A549 (cell line): ENCODE measurements around the gene KCNK17. TPM values are rescaled to one million over a fixed set of nuclear protein-coding genes. Genes with fewer than 3 reads are reported as not detected.

Source experiments
- ATAC-seq, 2 experiments: fragments of 200-7000 bp in 1 of 2; fragments of >200 bp in 1 of 2; cut with Nextera tagmentation in 1 of 2; cut with Tn5 transposase in 1 of 2; 3 replicates each; pipeline versions ENCODE4 v1.8.0 to v1.9.1; 2018 to 2020; ENCODE audit warnings: mild to moderate bottlenecking in 1 of 2, moderate library complexity in 1 of 2
- CTCF ChIA-PET: fragments of 300-600 bp; sonication (Branson Sonifier 250); formaldehyde crosslinking; extraction: SDS; loops from one replicate; lab custom pipeline; 2021; ENCODE audit warnings: antibody characterized with exemption, inconsistent platforms; lab: Yijun Ruan, JAX
- POLR2A ChIA-PET: fragments of 350-600 bp; formaldehyde crosslinking; extraction: SDS; loops from one replicate; lab custom pipeline; 2021; ENCODE audit warnings: antibody characterized with exemption, inconsistent platforms; lab: Yijun Ruan, JAX
- DNase-seq, 2 experiments: peaks; one replicate each; pipeline versions ENCODE4 v3.0.0 to v3.0.0-alpha.2; 2011 to 2016; ENCODE audit warnings: low read depth in 1 of 2, low spot score in 1 of 2
- FAIRE-seq: peaks from 2 replicates; lab custom pipeline; 2011; peaks lifted over from hg19 to GRCh38; lab: Jason Lieb, UNC
- H3K27ac ChIP-seq, 2 experiments: fragments of >200 bp; sonication (Bioruptor Twin); formaldehyde crosslinking; 3 replicates each; pipeline ENCODE4 v1.5.1; 2016 to 2017
- H3K4me1 ChIP-seq: fragments of >200 bp; sonication (Bioruptor Twin); formaldehyde crosslinking; 3 replicates; pipeline ENCODE4 v1.6.1; 2016
- H3K4me2 ChIP-seq: fragments of >200 bp; sonication (Bioruptor Twin); formaldehyde crosslinking; 3 replicates; pipeline ENCODE4 v1.6.1; 2016
- H3K4me3 ChIP-seq: fragments of >200 bp; sonication (Bioruptor Twin); formaldehyde crosslinking; 3 replicates; pipeline ENCODE4 v1.5.1; 2016
- H3K9me3 ChIP-seq: fragments of >200 bp; sonication (Bioruptor Twin); formaldehyde crosslinking; 3 replicates; pipeline ENCODE4 v1.6.1; 2016
- CBX8 ChIP-seq: fragments of 200-600 bp; sonication (generic); IDR thresholded peaks from 2 replicates; pipeline ENCODE4 v1.6.1; 2016
- CEBPB ChIP-seq, 2 experiments: fragments of >200 bp in 1 of 2; sonication (Bioruptor Twin) in 1 of 2; formaldehyde crosslinking in 1 of 2; IDR thresholded peaks; 2 replicates each; pipeline ENCODE4 v1.6.1; 2012 to 2016
- CHD2 ChIP-seq: fragments of 150-350 bp; IDR thresholded peaks from 2 replicates; pipeline ENCODE4 v1.6.1; 2014; ENCODE audit warnings: low read length; ENCODE audit not compliant: partially characterized antibody
- CHD4 ChIP-seq: fragments of 200-600 bp; sonication (generic); IDR thresholded peaks from 2 replicates; pipeline ENCODE4 v1.6.1; 2016; ENCODE audit warnings: antibody characterized with exemption, mild to moderate bottlenecking, borderline replicate concordance
- EHF ChIP-seq: fragments of 250-450 bp; sonication (Bioruptor Pico); IDR thresholded peaks from 2 replicates; pipeline ENCODE4 v1.5.0; 2020; ENCODE audit warnings: mild to moderate bottlenecking
- EP300 ChIP-seq, 2 experiments: fragments of >200 bp; sonication (Bioruptor Twin); formaldehyde crosslinking; IDR thresholded peaks; 2 replicates in 1 of 2; 3 replicates in 1 of 2; pipeline ENCODE4 v1.6.1; 2016 to 2017
- FOSB ChIP-seq: fragments of 250-450 bp; sonication (Bioruptor Pico); IDR thresholded peaks from 2 replicates; pipeline ENCODE4 v1.5.0; 2020; ENCODE audit warnings: mild to moderate bottlenecking, moderate library complexity
- FOXS1 ChIP-seq: fragments of 250-450 bp; sonication (Bioruptor Pico); IDR thresholded peaks from 2 replicates; pipeline ENCODE4 v1.5.0; 2020; ENCODE audit warnings: mild to moderate bottlenecking, moderate library complexity
- GATA3 ChIP-seq: IDR thresholded peaks from 2 replicates; pipeline ENCODE4 v1.6.1; 2012; ENCODE audit warnings: borderline replicate concordance
- HOXA7 ChIP-seq: fragments of 250-450 bp; sonication (Bioruptor Pico); IDR thresholded peaks from 2 replicates; pipeline ENCODE4 v1.5.0; 2020; ENCODE audit warnings: mild to moderate bottlenecking, moderate library complexity
- HOXB13 ChIP-seq: fragments of 250-450 bp; sonication (Bioruptor Pico); IDR thresholded peaks from 2 replicates; pipeline ENCODE4 v1.5.0; 2020; ENCODE audit warnings: low read depth, mild to moderate bottlenecking, moderate library complexity
- JUNB ChIP-seq: fragments of >200 bp; sonication (Bioruptor Twin); formaldehyde crosslinking; IDR thresholded peaks from 2 replicates; pipeline ENCODE4 v1.6.1; 2016
- KDM1A ChIP-seq: fragments of 200-600 bp; sonication (generic); IDR thresholded peaks from 2 replicates; pipeline ENCODE4 v1.6.1; 2016; ENCODE audit warnings: low read depth, mild to moderate bottlenecking
- MAX ChIP-seq: IDR thresholded peaks from 2 replicates; pipeline ENCODE4 v1.6.1; 2012
- MYC ChIP-seq: IDR thresholded peaks from 2 replicates; pipeline ENCODE4 v1.6.1; 2012; ENCODE audit warnings: mild to moderate bottlenecking, inconsistent platforms, low read length, improper control_type of control experiment, borderline replicate concordance
- NFE2L2 ChIP-seq: fragments of 150-350 bp; conservative IDR thresholded peaks from 2 replicates; pipeline ENCODE4 v1.6.1; 2014; ENCODE audit warnings: low read length
- NPAS2 ChIP-seq: fragments of 250-450 bp; sonication (Bioruptor Pico); IDR thresholded peaks from 2 replicates; pipeline ENCODE4 v1.8.0; 2022; ENCODE audit warnings: mild to moderate bottlenecking, moderate library complexity, borderline replicate concordance
- PBX3 ChIP-seq: IDR thresholded peaks from 2 replicates; pipeline ENCODE4 v1.6.1; 2012
- RAD21 ChIP-seq, 2 experiments: fragments of >200 bp in 1 of 2; sonication (Bioruptor Twin) in 1 of 2; formaldehyde crosslinking in 1 of 2; IDR thresholded peaks in 1 of 2; conservative IDR thresholded peaks in 1 of 2; 2 replicates in 1 of 2; 3 replicates in 1 of 2; pipeline ENCODE4 v1.6.1; 2012 to 2018; ENCODE audit warnings: inconsistent platforms in 1 of 2
- RARB ChIP-seq: fragments of 250-450 bp; sonication (Bioruptor Pico); IDR thresholded peaks from 2 replicates; pipeline ENCODE4 v1.8.0; 2021; ENCODE audit warnings: mild to moderate bottlenecking, moderate library complexity
- RCOR1 ChIP-seq: fragments of 150-350 bp; IDR thresholded peaks from 2 replicates; pipeline ENCODE4 v1.6.1; 2014; ENCODE audit warnings: antibody characterized with exemption, low read length, low read depth
- RFX5 ChIP-seq: fragments of 450-650 bp; IDR thresholded peaks from 2 replicates; pipeline ENCODE4 v1.7.1; 2014; ENCODE audit warnings: antibody characterized with exemption, mild to moderate bottlenecking, moderate library complexity
- SREBF2 ChIP-seq: fragments of 450-650 bp; IDR thresholded peaks from 2 replicates; pipeline ENCODE4 v1.6.1; 2014; ENCODE audit warnings: mild to moderate bottlenecking, moderate library complexity
- ZSCAN20 ChIP-seq: fragments of 250-450 bp; sonication (Bioruptor Pico); IDR thresholded peaks from 2 replicates; pipeline ENCODE4 v1.8.0; 2022; ENCODE audit warnings: mild to moderate bottlenecking, moderate library complexity
- WGBS: methylation state at CpG from one replicate; pipeline ENCODE4 v1.1.6; 2017; ENCODE audit errors: missing lambda C conversion rate; 5-methylcytosine and 5-hydroxymethylcytosine counted together
- polyA plus RNA-seq, 4 experiments: library from polyadenylated mRNA; depleted of rRNA in 3 of 4; stranded (reverse); fragments of >200 nt; fragmentation: RNase III in 1 of 4; extraction: RNeasy Plus Mini Kit Qiagen cat#74134 plus additional on column Dnase treatment in 1 of 4; gene quantifications; 2 replicates in 3 of 4; 3 replicates in 1 of 4; pipeline ENCODE4 v1.2.3, GENCODE V29; 2011 to 2017
- TF ChIP-seq, protein P1 (sequence below): fragments of 250-450 bp; sonication (Bioruptor Pico); IDR thresholded peaks from 2 replicates; pipeline ENCODE4 v1.5.0; 2020; ENCODE audit warnings: low read depth, mild to moderate bottlenecking, moderate library complexity

Gene KCNK17
- polyA plus RNA-seq, 2 of the 4 experiments (the other 2 are of a cell fraction), result not detected

DNA sequence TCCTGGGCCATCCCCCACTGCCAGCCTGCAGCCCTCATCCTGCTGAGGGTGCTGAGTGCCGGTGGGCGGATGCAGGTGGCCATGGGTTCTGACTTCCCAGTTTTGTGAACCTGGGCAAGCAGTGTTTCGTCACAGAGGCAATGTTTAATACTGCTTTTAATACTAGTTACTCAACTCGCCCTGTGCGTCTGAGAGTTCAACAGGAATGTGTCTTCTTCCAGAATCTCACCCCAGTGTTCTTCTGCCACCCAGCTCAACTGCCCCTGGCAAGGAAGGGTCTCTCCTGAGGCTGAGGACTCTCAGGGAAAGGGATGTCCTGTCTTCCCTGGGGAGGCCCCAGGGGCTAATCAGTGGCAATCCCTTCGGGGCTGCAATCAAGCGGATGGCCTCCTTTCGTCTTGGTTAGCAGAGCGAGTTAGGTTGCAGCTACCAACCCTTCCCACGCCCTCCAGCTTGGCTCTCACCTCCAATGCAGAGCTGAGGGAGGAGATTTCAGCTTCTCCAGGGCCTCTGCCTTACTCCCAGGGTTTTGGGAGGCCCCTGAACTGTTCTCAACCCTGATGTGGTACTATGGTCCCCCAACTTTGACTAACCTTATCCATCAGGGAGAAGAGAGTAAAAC, 6.3 kb upstream of the KCNK17 start (continued):
- TF ChIP-seq, protein P1, sequence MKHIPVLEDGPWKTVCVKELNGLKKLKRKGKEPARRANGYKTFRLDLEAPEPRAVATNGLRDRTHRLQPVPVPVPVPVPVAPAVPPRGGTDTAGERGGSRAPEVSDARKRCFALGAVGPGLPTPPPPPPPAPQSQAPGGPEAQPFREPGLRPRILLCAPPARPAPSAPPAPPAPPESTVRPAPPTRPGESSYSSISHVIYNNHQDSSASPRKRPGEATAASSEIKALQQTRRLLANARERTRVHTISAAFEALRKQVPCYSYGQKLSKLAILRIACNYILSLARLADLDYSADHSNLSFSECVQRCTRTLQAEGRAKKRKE, result no peak
- no peak for TF ChIP-seq ZSCAN20 (CRISPR knock-in tag)
- TF ChIP-seq KDM1A, result no peak
- TF ChIP-seq MAX, result no peak

- no peak overlapping the region for H3K27ac ChIP-seq
- 27% methylated on average over 11 of the region's 13 CpGs for WGBS
- DNase-seq (no peak), FAIRE-seq (no peak), ATAC-seq (no peak)
- H3K4me3 ChIP-seq, result no peak overlapping the region
- CTCF ChIA-PET, result interaction anchor here (1.1 to 1.9 kb wide), 2 partner anchors 16 to 17 kb away, joined by 3 to 7 read pairs; no protein-coding TSS in a partner anchor
- H3K4me2 ChIP-seq, result no peak overlapping the region
- TF ChIP-seq PBX3, result no peak
- no peak for TF ChIP-seq SREBF2
- TF ChIP-seq EHF, result no peak
- no peak for TF ChIP-seq NPAS2 (CRISPR knock-in tag)
- no peaks in the 10 kb centered on the region for H3K4me1 ChIP-seq
- POLR2A ChIA-PET, result no interaction called here
- no peaks in the 10 kb centered on the region for H3K9me3 ChIP-seq
Measured at GRCh38 chr6:39319621-39320362, 5.6 kb upstream of the KCNK17 start.

GRCh38 chr6:39317256-39317655, 3.0 kb upstream of the KCNK17 start:
- H3K27ac ChIP-seq, result no peak overlapping the region
- no peak for ATAC-seq
- CTCF ChIA-PET, result no interaction called here
- 0% methylated on average over 3 of the region's 3 CpGs for WGBS
- no peak overlapping the region for H3K4me3 ChIP-seq
- no peak for DNase-seq
- no peak for FAIRE-seq
- H3K4me2 ChIP-seq, result no peak overlapping the region
- POLR2A ChIA-PET, result no interaction called here
- TF ChIP-seq CBX8 (no peak), CHD4 (no peak), CHD2 (no peak), CEBPB (IDR thresholded peaks at IDR 0.05) (no peak), KDM1A (no peak)
- no peaks in the 10 kb centered on the region for H3K9me3 ChIP-seq
- H3K4me1 ChIP-seq, result no peaks in the 10 kb centered on the region

DNA sequence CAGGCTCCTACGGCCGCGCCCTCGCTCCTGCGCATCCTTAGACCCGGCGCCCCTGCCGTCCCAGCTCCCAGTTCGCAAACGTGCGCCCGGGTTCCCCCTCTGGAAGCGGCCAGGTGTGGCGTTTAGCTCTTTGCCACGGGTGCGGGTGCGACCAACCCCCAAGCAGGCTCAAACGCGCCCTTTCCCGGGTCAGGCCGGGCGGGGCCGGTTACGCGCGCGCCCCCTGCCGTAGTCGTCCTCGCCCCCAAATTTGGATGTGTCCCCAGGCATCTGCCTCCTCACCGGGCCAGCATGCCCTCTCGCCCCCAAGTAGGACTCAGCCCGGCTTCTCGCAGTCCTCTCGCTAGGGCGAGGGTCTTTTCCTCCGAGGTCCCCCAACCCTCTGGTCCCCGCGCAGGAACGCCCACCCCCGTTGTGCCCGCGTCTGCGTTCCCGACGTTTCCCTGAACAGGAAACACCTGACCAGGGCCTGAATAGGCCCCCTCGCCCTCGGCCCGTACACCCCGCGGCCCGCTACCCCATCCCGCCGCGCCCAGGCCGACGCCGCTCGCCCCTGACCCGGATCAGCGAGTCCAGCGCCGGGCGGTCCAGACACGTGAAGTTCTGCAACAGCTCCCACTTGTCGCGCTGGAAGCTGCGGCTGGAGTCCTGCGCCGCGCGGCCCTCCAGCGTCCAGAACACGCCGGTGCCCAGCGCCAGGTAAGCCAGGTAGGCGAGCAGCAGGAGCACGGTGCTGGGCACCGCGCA, 520 bp downstream of the KCNK17 start:
- no peak for DNase-seq
- CTCF ChIA-PET, result interaction anchor here (1.1 to 10.0 kb wide), 2 partner anchors 17 to 147 kb away, joined by 6 to 108 read pairs; no protein-coding TSS in a partner anchor
- Histone ChIP-seq H3K4me2 (peak overlapping the region; percentile 62), H3K4me1 (no peaks in the 10 kb centered on the region), H3K27ac (no peak overlapping the region), H3K4me3 (peak overlapping the region; percentile 21; the same call in 1 of the 3 replicates), H3K9me3 (no peaks in the 10 kb centered on the region)
- POLR2A ChIA-PET, result no interaction called here
- ATAC-seq, result no peak
- WGBS, result 38% methylated on average over 11 of the region's 80 CpGs
- no peak for FAIRE-seq
- TF ChIP-seq HOXA7 (CRISPR knock-in tag) (no peak), HOXB13 (CRISPR knock-in tag) (no peak), RCOR1 (no peak), FOSB (CRISPR knock-in tag) (no peak), RARB (CRISPR knock-in tag) (no peak), RAD21 (conservative IDR thresholded peaks at IDR 0.05 in 1 of 2, IDR thresholded peaks at IDR 0.05 in 1 of 2) (no peak), PBX3 (no peak), FOXS1 (CRISPR knock-in tag) (no peak), EP300 (IDR thresholded peaks at IDR 0.05) (no peak), MYC (no peak), NFE2L2 (no peak), GATA3 (no peak), CBX8 (no peak), RFX5 (no peak), JUNB (no peak), NPAS2 (CRISPR knock-in tag) (no peak)
